CD4-positive, alpha-beta T cell treated with Interleukin-10 for 1 hour (primary cell): Measurements from ENCODE around the gene GPR141.
A peak's percentile ranks its signal among the peaks of the same experiment; 100 is the strongest.

Experiments used
- DNase-seq: peaks from one replicate; pipeline ENCODE4 v3.0.0-alpha.2; 2020

GPR141 gene, protein sequence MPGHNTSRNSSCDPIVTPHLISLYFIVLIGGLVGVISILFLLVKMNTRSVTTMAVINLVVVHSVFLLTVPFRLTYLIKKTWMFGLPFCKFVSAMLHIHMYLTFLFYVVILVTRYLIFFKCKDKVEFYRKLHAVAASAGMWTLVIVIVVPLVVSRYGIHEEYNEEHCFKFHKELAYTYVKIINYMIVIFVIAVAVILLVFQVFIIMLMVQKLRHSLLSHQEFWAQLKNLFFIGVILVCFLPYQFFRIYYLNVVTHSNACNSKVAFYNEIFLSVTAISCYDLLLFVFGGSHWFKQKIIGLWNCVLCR

GRCh38 chr7:37683246-37684120 lies at the start of gene GPR141:
Gene GPR141 (plus strand): TSS chr7:37683766. CDS start chr7:37740394, 56,628 bp downstream.
- peak; percentile 11 for DNase-seq

DNA sequence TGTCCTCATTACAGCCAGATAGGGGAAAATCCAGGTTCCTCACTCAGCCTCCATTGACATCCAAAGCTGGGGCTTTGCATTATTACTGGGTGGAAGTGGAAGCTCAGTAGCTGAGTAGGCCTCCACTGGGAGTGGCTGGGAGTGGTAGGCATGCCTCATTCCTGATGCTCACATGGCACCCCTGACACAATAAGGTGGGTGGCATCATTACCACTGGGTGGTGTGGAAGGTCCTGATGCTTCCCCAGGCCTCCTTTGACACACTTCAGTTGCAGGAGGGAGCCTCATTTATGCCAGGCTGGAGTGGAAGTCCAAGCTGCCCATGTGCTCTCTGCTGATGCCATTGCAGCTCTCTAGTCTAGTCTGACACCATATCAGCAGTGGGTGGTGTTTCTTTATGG lies 48.2 kb upstream of the GPR141 start:
- DNase-seq = no peak

DNA sequence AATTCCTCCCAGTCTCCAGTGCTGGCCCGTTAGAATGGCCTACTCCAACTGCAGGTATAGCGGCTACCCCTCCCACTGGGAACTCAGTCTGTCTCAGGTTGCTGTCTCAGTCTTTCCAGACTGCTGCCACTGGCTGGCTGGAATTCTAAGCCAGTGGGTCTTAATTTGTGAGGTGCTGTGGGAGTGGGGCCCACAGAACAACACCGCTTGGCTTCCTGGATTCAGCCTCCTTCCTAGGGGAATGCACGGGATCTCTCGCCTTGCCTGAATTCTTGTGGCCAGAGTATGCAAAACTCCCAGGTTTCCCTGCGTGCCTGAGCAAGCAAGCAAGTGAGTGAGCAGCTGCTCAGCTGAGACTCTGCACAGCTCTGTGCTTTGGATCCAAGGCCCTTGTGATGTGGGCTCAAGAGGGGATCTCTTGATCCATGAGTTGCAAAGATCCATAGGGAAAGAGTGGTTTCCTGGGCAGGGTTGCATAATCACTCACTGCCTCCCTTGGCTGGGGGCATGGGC lies 41.5 kb upstream of the GPR141 start:
- DNase-seq = no peak

DNA sequence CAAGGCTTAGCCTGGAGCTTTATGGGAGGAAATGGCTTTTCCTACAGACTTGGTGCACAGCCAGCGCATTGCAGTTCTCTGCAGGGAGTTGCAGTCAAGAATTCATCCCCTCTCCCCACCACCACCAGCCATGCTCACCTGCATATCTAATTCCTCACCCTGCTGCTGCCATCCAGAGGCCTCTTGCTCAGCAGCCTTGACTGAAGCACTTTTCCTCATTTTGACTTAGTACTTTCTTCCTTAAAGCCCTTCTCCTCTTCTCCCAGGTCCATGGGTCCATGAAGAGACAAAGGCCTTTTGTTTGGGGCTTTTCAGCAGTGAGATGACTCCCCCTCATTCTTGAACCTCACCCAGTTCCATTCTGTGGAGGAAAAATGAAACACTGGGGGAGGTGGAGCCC lies 39.7 kb upstream of the GPR141 start:
- no peak for DNase-seq

- no peak for DNase-seq
Observed at GRCh38 chr7:37645282-37646050, 38.1 kb upstream of the GPR141 start.

DNA sequence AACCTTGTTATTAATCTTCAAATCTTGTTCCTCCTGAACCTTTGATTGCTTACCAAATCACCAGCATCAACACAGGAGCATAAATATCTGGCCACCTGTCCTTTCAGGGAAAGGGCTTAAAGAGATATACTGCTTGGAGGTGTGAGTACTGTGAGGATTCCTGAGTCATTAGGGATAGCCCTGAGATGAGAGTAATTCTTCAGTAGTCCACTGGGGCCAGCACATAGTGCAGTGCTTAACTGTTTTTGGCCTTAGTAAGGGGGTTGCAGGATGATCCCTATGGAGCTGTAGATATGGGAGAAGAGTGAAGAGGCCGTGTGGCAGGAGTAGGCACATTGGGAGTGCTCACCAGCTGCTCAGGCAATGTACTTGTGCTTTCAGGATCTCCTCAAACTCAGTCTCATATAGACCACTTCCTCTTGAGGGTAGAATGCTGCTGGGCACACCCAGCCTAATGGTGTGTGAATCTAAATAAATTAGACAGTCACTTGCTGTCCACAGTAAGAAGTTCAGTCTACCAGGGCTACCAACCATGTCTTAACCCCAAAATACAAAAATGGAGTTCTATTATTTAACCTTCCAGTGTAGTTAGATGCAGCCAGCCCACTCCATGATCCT lies 26.5 kb upstream of the GPR141 start:
- peak; percentile 18 for DNase-seq

GRCh38 chr7:37657816-37658215 lies 25.8 kb upstream of the GPR141 start:
- DNase-seq = peak; percentile 21

GRCh38 chr7:37659971-37660565 lies 23.5 kb upstream of the GPR141 start:
- no peak for DNase-seq

DNA sequence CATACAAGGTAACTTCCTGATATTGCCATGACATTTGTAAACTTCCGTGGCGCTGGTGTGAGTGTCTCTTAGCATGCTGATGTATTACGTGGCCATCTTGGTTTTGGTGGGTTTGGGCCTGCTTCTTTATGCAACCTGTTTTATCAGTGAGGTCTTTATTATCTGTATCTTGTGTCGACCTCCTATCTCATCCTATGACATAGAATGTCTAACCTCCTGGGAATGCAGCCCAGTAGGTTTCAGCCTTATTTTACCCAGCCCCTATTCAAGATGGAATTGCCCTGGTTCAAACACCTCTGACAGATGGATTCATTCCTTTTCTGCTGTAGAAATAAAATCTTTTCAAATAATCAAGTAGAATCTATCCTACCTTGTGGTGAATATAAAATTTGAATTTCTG lies 23.0 kb upstream of the GPR141 start:
- DNase-seq = no peak

- no peak for DNase-seq
Observed at GRCh38 chr7:37663693-37664092, 19.9 kb upstream of the GPR141 start.

- DNase-seq = no peak
Observed at GRCh38 chr7:37665352-37666022, 18.1 kb upstream of the GPR141 start.

- DNase-seq = no peak
Observed at GRCh38 chr7:37666026-37666799, 17.4 kb upstream of the GPR141 start.

- no peak for DNase-seq
Observed at GRCh38 chr7:37669818-37670217, 13.7 kb upstream of the GPR141 start.

GRCh38 chr7:37670436-37670835 lies 13.1 kb upstream of the GPR141 start:
- DNase-seq = no peak

DNA sequence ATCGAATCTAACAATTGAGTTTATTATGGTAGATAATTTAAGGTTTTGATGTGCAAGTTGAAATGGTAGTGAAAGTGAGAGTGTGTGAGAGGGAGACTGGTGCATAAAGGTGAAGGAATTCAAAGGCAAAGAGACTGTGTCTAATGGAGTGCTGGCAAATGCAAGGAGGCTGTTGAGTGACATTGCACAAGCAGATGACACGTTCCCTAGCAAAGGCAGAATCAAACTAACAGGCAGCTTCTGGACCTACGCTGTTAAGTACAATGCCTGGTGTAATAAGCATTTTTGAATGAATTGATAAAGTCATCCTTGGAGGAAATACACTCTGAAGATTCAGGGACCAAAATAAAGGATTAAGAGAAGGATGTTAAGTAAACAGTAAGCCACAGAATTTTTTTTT lies 11.7 kb upstream of the GPR141 start:
- no peak for DNase-seq

GRCh38 chr7:37672926-37673325 lies 10.6 kb upstream of the GPR141 start:
- no peak for DNase-seq

GRCh38 chr7:37673523-37673922 lies 10.0 kb upstream of the GPR141 start:
- DNase-seq = no peak

DNA sequence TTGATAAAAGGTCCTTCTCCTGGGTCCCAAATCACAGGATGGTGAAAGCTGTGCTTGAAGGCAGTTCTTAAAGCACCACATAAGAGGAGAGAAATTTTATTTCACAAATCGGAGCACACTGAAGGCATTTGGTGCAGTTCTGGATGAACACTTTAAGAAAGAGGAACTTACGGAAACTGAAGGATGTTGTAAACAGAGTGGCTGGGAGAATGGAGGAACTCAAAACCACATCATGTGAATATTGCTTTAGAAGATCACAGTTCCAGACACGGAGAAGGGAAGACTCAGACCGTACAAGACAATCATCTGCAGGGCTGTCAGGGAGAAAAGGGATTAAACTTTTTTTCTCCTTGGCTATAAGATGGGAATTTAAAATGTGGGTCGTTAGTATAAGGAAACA lies 9.0 kb upstream of the GPR141 start:
- no peak for DNase-seq

DNA sequence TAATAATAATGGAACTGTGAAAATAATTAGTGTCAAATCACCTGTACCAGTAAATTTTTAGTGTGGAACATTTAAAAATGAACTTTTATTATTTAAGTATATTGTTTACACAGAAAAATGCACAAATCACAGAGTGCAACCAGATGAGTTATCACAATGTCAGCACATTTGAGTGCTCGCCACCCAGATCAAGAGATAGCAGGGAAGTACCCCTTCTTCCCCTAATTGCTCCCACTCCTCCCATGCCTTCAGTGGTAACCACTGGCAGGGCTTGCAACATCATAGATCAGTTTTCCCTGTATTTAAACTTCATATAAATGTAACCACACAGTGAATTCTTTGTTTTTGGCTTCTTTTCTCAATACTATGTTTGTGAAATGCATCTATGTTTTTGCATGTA lies 7.8 kb upstream of the GPR141 start:
- no peak for DNase-seq

DNA sequence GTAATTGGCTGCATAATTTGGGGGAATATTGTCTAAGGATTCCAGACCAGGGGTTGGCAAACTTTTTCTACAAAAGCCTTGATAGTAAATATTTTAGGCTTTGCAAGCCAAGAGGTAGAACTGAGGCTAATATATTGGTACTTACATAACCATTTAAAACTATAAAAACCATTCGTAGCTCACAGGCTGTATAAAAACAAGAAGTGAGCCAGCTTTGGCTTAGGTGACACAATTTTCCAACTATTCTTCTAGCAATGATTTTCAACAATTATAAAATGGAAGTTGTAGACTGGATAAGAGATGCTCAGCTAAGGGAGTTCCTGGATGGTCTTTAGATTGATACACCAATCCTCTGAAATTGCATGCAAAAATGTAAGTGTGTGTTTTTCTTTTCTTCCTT lies 1.4 kb downstream of the GPR141 start:
- no peak for DNase-seq
